Panc1 (cell line): ENCODE results near the gene OR52B6. TPM values are rescaled to one million over a fixed set of nuclear protein-coding genes. Genes with fewer than 3 reads are reported as not detected.

Experiments
- ATAC-seq: fragments of 200-7000 bp; cut with Tn5 transposase; 2 replicates; pipeline ENCODE4 v1.9.1; 2020; ENCODE audit warnings: mild to moderate bottlenecking, moderate library complexity
- BruUV-seq: library from RNA; stranded (reverse); fragments of 400-500 nt; replicated peaks from 2 replicates; lab custom pipeline; 2021; lab: Mats Ljungman, UMichigan
- CTCF ChIA-PET: fragments of 300-600 bp; sonication (Branson Sonifier 250); formaldehyde crosslinking; loops from one replicate; lab custom pipeline; 2022; ENCODE audit warnings: antibody characterized with exemption; lab: Charles Lee
- POLR2A ChIA-PET: fragments of 300-600 bp; sonication (Branson Sonifier 250); formaldehyde crosslinking; loops from one replicate; lab custom pipeline; 2022; ENCODE audit warnings: antibody characterized with exemption; lab: Charles Lee
- DNase-seq: peaks from one replicate; pipeline ENCODE4 v3.0.0-alpha.2; 2010; ENCODE audit warnings: low read depth, low spot score
- H3K27ac ChIP-seq: 2 replicates; pipeline ENCODE4 v1.5.1; 2011; ENCODE audit warnings: mild to moderate bottlenecking, low read length, inconsistent platforms
- H3K27me3 ChIP-seq: fragments of 200-500 bp; sonication (Bioruptor generic); 2 replicates; pipeline ENCODE4 v1.6.0; 2014; ENCODE audit warnings: low read length, inconsistent platforms; ENCODE audit not compliant: control insufficient read depth, insufficient read depth
- H3K36me3 ChIP-seq: fragments of 200-500 bp; sonication (Bioruptor generic); 2 replicates; pipeline ENCODE4 v1.5.1; 2014; ENCODE audit warnings: inconsistent platforms, mild to moderate bottlenecking, low read length, moderate library complexity; ENCODE audit not compliant: control insufficient read depth, insufficient read depth
- H3K4me1 ChIP-seq: 2 replicates; pipeline ENCODE4 v1.5.1; 2011; ENCODE audit warnings: inconsistent platforms, mild to moderate bottlenecking, low read length, moderate library complexity; ENCODE audit not compliant: control insufficient read depth, insufficient read depth
- H3K4me3 ChIP-seq, 2 experiments: 2 replicates each; pipeline ENCODE4 v1.5.1; 2011 to 2012; ENCODE audit warnings: low read depth in 2 of 2, low read length in 2 of 2, mild to moderate bottlenecking in 2 of 2, inconsistent platforms in 1 of 2, moderate library complexity in 1 of 2
- H3K9me3 ChIP-seq: fragments of 200-500 bp; sonication (Bioruptor generic); 2 replicates; pipeline ENCODE4 v1.5.1; 2014; ENCODE audit warnings: low read depth, mild to moderate bottlenecking, inconsistent platforms, low read length, moderate library complexity; ENCODE audit not compliant: control insufficient read depth, insufficient read depth
- POLR2AphosphoS5 ChIP-seq: IDR thresholded peaks from 2 replicates; pipeline ENCODE4 v1.6.1; 2012; ENCODE audit warnings: mild to moderate bottlenecking, low read depth, low read length, moderate library complexity
- SIN3A ChIP-seq: IDR thresholded peaks from 2 replicates; pipeline ENCODE4 v1.6.1; 2012; ENCODE audit warnings: low read depth, mild to moderate bottlenecking, low read length, moderate library complexity, borderline replicate concordance; ENCODE audit not compliant: insufficient read depth
- TCF7L2 ChIP-seq: IDR thresholded peaks from 2 replicates; pipeline ENCODE4 v1.6.1; 2011; ENCODE audit warnings: mild to moderate bottlenecking, low read depth, low read length, inconsistent platforms
- in situ Hi-C: cut with HindIII; loops from 2 replicates; pipeline ENCODE4 v1.10.0; 2016; ENCODE audit warnings: low sequenced_read_pairs, low pct_unique_long_range_greater_than_20kb
- intact Hi-C: fragments of 100-400 bp; cut with micrococcal nuclease; formaldehyde crosslinking; loops from one replicate; pipeline ENCODE4 v1.10.0; 2022; ENCODE audit not compliant: unreplicated experiment
- total RNA-seq: library from RNA; stranded (reverse); gene quantifications from one replicate; pipeline ENCODE4 v1.2.1, GENCODE V29; 2021; ENCODE audit not compliant: unreplicated experiment
- TF ChIP-seq, protein P1 (sequence below): fragments of 450-650 bp; IDR thresholded peaks from 2 replicates; pipeline ENCODE4 v1.5.1; 2017; ENCODE audit warnings: mild to moderate bottlenecking
- TF ChIP-seq, protein P2 (sequence below), 2 experiments: IDR thresholded peaks; 2 replicates each; pipeline ENCODE4 v1.6.1; 2011 to 2012; ENCODE audit warnings: low read depth in 2 of 2, control low read depth in 1 of 2, low read length in 1 of 2, mild to moderate bottlenecking in 1 of 2, moderate library complexity in 1 of 2; ENCODE audit not compliant: insufficient read depth in 1 of 2

The OR52B6 gene
- total RNA-seq, 1 experiment from 2014 or later: not detected

DNA sequence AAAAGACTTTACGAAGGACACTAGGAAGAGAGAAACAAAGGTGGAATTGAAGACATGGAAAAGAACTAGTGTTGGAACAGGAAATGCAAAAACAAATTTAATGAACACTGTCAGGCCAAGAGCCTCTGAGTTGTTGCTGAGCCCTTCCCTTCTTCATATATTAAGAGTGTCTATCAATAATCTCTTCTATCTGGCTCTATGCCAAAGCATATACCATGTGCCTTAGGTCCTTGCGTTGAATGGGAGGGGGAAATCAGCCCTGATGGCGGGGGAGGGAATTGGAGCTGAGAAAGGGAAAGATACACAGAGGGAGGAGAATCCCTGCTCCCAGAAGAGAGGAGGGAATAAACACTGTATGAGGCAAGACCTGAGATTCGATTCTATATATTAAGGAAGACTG, 5.5 kb upstream of the OR52B6 start:
- POLR2A ChIA-PET: no interaction called here
- H3K36me3 ChIP-seq: no peaks in the 10 kb centered on the region
- no peak overlapping the region for H3K27ac ChIP-seq
- no peaks in the 10 kb centered on the region for H3K4me1 ChIP-seq
- H3K9me3 ChIP-seq: no peaks in the 10 kb centered on the region
- peaks cover 4% of the 10 kb centered on the region; the same call in 1 of the 2 replicates for H3K27me3 ChIP-seq
- no peak for DNase-seq
- no peak overlapping the region for H3K4me3 ChIP-seq
- no TSS peak for BruUV-seq
- TF ChIP-seq POLR2AphosphoS5 (no peak), TCF7L2 (no peak), SIN3A (no peak)
- TF ChIP-seq, protein P1, sequence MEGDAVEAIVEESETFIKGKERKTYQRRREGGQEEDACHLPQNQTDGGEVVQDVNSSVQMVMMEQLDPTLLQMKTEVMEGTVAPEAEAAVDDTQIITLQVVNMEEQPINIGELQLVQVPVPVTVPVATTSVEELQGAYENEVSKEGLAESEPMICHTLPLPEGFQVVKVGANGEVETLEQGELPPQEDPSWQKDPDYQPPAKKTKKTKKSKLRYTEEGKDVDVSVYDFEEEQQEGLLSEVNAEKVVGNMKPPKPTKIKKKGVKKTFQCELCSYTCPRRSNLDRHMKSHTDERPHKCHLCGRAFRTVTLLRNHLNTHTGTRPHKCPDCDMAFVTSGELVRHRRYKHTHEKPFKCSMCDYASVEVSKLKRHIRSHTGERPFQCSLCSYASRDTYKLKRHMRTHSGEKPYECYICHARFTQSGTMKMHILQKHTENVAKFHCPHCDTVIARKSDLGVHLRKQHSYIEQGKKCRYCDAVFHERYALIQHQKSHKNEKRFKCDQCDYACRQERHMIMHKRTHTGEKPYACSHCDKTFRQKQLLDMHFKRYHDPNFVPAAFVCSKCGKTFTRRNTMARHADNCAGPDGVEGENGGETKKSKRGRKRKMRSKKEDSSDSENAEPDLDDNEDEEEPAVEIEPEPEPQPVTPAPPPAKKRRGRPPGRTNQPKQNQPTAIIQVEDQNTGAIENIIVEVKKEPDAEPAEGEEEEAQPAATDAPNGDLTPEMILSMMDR: no peak
- TF ChIP-seq, protein P2, sequence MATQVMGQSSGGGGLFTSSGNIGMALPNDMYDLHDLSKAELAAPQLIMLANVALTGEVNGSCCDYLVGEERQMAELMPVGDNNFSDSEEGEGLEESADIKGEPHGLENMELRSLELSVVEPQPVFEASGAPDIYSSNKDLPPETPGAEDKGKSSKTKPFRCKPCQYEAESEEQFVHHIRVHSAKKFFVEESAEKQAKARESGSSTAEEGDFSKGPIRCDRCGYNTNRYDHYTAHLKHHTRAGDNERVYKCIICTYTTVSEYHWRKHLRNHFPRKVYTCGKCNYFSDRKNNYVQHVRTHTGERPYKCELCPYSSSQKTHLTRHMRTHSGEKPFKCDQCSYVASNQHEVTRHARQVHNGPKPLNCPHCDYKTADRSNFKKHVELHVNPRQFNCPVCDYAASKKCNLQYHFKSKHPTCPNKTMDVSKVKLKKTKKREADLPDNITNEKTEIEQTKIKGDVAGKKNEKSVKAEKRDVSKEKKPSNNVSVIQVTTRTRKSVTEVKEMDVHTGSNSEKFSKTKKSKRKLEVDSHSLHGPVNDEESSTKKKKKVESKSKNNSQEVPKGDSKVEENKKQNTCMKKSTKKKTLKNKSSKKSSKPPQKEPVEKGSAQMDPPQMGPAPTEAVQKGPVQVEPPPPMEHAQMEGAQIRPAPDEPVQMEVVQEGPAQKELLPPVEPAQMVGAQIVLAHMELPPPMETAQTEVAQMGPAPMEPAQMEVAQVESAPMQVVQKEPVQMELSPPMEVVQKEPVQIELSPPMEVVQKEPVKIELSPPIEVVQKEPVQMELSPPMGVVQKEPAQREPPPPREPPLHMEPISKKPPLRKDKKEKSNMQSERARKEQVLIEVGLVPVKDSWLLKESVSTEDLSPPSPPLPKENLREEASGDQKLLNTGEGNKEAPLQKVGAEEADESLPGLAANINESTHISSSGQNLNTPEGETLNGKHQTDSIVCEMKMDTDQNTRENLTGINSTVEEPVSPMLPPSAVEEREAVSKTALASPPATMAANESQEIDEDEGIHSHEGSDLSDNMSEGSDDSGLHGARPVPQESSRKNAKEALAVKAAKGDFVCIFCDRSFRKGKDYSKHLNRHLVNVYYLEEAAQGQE (IDR thresholded peaks at IDR 0.05; ENCODE audit: insufficient read depth in 1 of 2, low read depth in 2 of 2, low read length in 1 of 2): no peak
- intact Hi-C loops (no loop called here), in situ Hi-C loops (no loop called here)
- CTCF ChIA-PET: interaction anchor here (0.6 kb wide), 1 partner anchor 870 kb away, joined by 4 read pairs; no protein-coding TSS in a partner anchor
- no peak for ATAC-seq

DNA sequence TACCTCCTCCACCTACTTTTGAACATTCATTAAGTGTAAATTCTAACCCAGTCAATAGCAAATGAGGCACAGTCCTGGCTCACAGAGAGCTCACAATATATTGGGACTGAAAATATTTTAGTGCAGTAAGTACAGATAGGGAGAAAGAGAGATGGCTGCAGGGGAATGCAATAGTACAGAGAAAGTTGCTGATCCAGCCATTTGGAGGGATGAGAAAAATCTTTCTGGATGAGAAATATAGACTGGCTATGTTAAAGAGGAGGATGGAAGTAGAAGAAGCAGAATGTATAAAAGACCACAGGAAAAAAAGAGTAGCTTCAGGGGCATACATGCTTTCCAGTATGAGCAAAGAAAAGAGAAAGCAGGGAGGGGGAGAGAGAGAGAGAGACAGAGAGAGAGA, 3.6 kb upstream of the OR52B6 start:
- TF ChIP-seq, protein P2 (IDR thresholded peaks at IDR 0.05; ENCODE audit: insufficient read depth in 1 of 2, low read depth in 2 of 2, low read length in 1 of 2): no peak
- no peak for TF ChIP-seq POLR2AphosphoS5
- no peak for TF ChIP-seq TCF7L2
- no peak overlapping the region for H3K4me3 ChIP-seq
- DNase-seq: no peak
- H3K27ac ChIP-seq: no peak overlapping the region
- ChIA-PET POLR2A (no interaction called here), CTCF (no interaction called here)
- BruUV-seq: no TSS peak
- H3K36me3 ChIP-seq: no peaks in the 10 kb centered on the region
- intact Hi-C loops: no loop called here
- no peaks in the 10 kb centered on the region for H3K4me1 ChIP-seq
- in situ Hi-C loops: no loop called here
- ATAC-seq: no peak
- H3K9me3 ChIP-seq: no peaks in the 10 kb centered on the region
- peaks cover 4% of the 10 kb centered on the region; the same call in 1 of the 2 replicates for H3K27me3 ChIP-seq
